Lower lobe of right lung (tissue), 2 donors: ENCODE measurements around the gene ATP6V0D1. TPM values are rescaled to one million over a fixed set of nuclear protein-coding genes. Genes with fewer than 3 reads are reported as not detected.

Experiments
- ATAC-seq, 2 donors: fragments of 200-7000 bp; cut with Tn5 transposase; one replicate each; pipeline ENCODE4 v1.9.1; 2020 to 2022; ENCODE audit warnings: mild to moderate bottlenecking in 2 of 2, moderate library complexity in 2 of 2
- DNase-seq: peaks from one replicate; pipeline ENCODE4 v3.0.0-alpha.2; 2020
- H3K27ac ChIP-seq: fragments of 200-600 bp; one replicate; pipeline ENCODE4 v1.8.0; 2022
- H3K27me3 ChIP-seq: fragments of 200-600 bp; one replicate; pipeline ENCODE4 v1.8.0; 2022; ENCODE audit warnings: low read depth
- H3K36me3 ChIP-seq: fragments of 200-600 bp; one replicate; pipeline ENCODE4 v1.8.0; 2022; ENCODE audit warnings: mild to moderate bottlenecking
- H3K4me1 ChIP-seq: fragments of 200-600 bp; one replicate; pipeline ENCODE4 v1.8.0; 2022
- H3K4me3 ChIP-seq: fragments of 200-600 bp; one replicate; pipeline ENCODE4 v1.8.0; 2022; ENCODE audit warnings: mild to moderate bottlenecking
- H3K9me3 ChIP-seq: fragments of 200-600 bp; one replicate; pipeline ENCODE4 v1.8.0; 2022
- CTCF ChIP-seq: fragments of 200-600 bp; IDR thresholded peaks from one replicate; pipeline ENCODE4 v1.8.0; 2022; ENCODE audit warnings: antibody characterized with exemption, mild to moderate bottlenecking
- intact Hi-C: fragments of 100-400 bp; cut with DNase I; formaldehyde crosslinking; loops from one replicate; pipeline ENCODE4 v1.11.0; 2022
- total RNA-seq: library from RNA; stranded (reverse); fragmentation: NEBNext Ultra II Directional; extraction: Animal tissue kit (Norgen Biotek cat#: 25700); gene quantifications from one replicate; pipeline ENCODE4 v1.2.1, GENCODE V29; 2021
- donor health status: DM: no; HTN: yes; CAD: no; lungs with severe emphysema.

ATP6V0D1 gene
- total RNA-seq, 1 donor from 2014 or later, result 175 TPM

- H3K36me3 ChIP-seq, result no peaks in the 10 kb centered on the region
- ATAC-seq (no peak), DNase-seq (no peak)
- no peak for TF ChIP-seq CTCF
- peaks cover 16% of the 10 kb centered on the region for H3K4me1 ChIP-seq
- no peaks in the 10 kb centered on the region for H3K9me3 ChIP-seq
- intact Hi-C loops, result no loop called here
- H3K27me3 ChIP-seq, result no peaks in the 10 kb centered on the region
- no peak overlapping the region for H3K4me3 ChIP-seq
- no peak overlapping the region for H3K27ac ChIP-seq
Measured at GRCh38 chr16:67509016-67509415, 28.1 kb upstream of the ATP6V0D1 start.

GRCh38 chr16:67506468-67506867, 25.5 kb upstream of the ATP6V0D1 start:
- peaks cover 21% of the 10 kb centered on the region for H3K4me1 ChIP-seq
- H3K36me3 ChIP-seq, result no peaks in the 10 kb centered on the region
- H3K9me3 ChIP-seq, result no peaks in the 10 kb centered on the region
- intact Hi-C loops, result no loop called here
- no peak for ATAC-seq
- TF ChIP-seq CTCF, result no peak
- DNase-seq, result no peak
- H3K27me3 ChIP-seq, result no peaks in the 10 kb centered on the region
- H3K4me3 ChIP-seq, result no peak overlapping the region
- H3K27ac ChIP-seq, result no peak overlapping the region

DNA sequence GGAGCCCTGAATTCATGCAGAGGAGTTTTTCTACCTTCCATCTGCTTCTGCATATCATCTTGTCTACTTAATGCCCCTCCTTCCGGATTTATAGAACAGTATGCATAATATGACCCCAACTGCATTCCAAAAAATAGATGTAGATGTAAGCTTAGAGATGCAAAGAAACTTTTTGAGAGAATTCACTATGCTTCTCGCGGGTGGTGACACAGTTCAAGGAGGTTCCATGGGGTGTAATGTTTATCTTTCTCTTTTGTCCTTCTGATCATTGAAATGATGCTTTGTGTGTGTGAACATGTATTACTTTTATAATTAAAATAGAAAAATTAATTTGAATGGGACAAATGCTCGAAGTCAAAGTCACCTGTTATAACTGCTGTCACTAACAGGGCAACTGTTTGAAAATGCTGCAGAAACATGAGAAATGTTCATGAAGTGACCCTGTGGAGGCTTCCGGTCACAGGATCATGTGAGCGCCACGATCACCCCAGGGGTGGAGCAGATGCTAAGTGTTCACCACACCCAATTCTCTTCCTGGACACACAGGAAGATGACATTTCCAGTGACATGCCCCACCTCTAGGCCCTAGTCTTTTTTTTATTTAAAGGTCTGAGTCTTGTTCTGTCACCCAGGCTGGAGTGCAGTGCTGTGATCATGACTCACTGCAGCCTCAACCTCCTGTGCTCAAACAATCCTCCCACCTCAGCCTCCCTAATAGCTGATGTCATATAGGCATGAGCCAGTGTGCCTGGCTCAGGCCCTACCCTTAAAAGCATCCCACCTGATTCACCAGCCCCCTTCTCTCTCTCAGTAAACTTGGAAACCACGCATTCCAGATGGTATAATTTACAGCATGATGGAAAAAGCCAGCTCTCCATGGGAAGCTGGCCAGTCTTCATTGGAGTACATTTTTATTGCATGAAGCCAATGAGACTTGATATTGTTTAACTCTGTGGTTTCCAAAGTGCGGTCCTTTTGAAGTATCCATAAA, 23.4 kb upstream of the ATP6V0D1 start:
- intact Hi-C loops, result no loop called here
- DNase-seq (peak; percentile 79), ATAC-seq (peak; percentile 77 to 89)
- peak overlapping the region; percentile 66 for H3K27ac ChIP-seq
- H3K36me3 ChIP-seq, result no peaks in the 10 kb centered on the region
- no peaks in the 10 kb centered on the region for H3K27me3 ChIP-seq
- H3K4me1 ChIP-seq, result peaks cover 21% of the 10 kb centered on the region
- H3K4me3 ChIP-seq, result no peak overlapping the region
- TF ChIP-seq CTCF, result no peak
- H3K9me3 ChIP-seq, result no peaks in the 10 kb centered on the region

DNA sequence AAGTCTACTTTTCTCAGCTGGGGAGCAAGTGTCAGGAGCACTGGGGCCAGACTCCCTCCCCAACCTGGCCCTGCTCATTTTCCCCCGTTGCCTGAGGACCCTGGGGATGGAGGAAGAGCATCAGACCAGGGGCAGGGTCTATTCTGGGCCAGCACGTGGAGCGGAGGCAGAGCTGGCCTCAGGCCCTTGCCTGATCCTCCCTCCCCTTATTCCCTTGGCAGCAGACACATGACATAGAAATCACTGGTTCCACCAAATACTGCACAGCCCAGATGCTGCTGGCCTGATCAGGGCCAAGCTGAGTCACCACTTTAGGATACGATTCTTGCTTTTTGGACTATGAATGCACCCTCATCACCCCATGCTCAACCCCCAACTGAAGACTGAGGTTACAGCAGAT, 18.1 kb upstream of the ATP6V0D1 start:
- no peak for DNase-seq
- intact Hi-C loops, result no loop called here
- H3K4me3 ChIP-seq, result no peak overlapping the region
- no peak for TF ChIP-seq CTCF
- no peaks in the 10 kb centered on the region for H3K27me3 ChIP-seq
- H3K36me3 ChIP-seq, result no peaks in the 10 kb centered on the region
- no peak for ATAC-seq
- no peak overlapping the region for H3K27ac ChIP-seq
- peaks cover 14% of the 10 kb centered on the region for H3K4me1 ChIP-seq
- no peaks in the 10 kb centered on the region for H3K9me3 ChIP-seq

DNA sequence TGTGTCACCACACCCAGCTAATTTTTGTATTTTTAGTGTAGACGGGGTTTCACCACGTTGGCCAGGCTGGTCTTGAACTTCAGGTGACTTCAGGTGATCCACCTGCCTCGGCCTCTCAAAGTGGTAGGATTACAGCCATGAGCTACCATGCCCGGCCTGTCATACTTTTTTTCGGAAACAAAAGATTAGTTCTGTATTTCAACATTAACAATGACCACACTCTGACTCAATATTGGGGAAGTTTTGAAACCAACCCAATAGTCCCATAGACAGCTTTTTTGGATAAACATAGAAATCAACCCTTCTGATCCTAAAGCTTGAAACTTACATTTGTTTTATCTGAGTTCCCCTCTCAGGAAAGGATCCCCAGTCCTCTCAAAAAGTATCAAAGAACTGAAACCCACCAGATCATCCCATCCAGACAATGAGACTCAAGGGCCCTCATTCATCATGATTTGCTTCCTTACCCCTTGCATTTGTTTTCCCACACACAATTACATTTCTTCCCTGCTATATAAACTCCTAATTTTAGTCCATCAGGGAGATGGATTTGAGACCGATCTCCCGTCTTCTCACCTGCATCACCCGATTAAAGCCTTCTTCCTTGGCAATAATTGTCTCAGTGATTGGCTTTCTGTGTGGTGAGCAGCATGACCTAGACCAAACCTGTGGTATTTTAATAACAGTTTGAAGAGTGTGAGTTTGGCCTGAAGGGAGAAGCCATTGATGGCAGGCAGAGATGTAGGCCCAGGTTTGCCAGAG, 9.6 kb upstream of the ATP6V0D1 start:
- Histone ChIP-seq H3K36me3 (no peaks in the 10 kb centered on the region), H3K4me3 (no peak overlapping the region), H3K9me3 (no peaks in the 10 kb centered on the region), H3K27me3 (no peaks in the 10 kb centered on the region), H3K27ac (peak overlapping the region; percentile 57), H3K4me1 (peaks cover 48% of the 10 kb centered on the region)
- ATAC-seq, result peak; percentile 15 to 23
- intact Hi-C loops, result no loop called here
- TF ChIP-seq CTCF, result no peak
- no peak for DNase-seq
